ENCODE data around the gene MAN1C1. TPM values are rescaled to one million over a fixed set of nuclear protein-coding genes. Genes with fewer than 3 reads are reported as not detected.

Gene MAN1C1
- total RNA-seq, 1 experiment from 2014 or later, result 9.3 TPM

DNA sequence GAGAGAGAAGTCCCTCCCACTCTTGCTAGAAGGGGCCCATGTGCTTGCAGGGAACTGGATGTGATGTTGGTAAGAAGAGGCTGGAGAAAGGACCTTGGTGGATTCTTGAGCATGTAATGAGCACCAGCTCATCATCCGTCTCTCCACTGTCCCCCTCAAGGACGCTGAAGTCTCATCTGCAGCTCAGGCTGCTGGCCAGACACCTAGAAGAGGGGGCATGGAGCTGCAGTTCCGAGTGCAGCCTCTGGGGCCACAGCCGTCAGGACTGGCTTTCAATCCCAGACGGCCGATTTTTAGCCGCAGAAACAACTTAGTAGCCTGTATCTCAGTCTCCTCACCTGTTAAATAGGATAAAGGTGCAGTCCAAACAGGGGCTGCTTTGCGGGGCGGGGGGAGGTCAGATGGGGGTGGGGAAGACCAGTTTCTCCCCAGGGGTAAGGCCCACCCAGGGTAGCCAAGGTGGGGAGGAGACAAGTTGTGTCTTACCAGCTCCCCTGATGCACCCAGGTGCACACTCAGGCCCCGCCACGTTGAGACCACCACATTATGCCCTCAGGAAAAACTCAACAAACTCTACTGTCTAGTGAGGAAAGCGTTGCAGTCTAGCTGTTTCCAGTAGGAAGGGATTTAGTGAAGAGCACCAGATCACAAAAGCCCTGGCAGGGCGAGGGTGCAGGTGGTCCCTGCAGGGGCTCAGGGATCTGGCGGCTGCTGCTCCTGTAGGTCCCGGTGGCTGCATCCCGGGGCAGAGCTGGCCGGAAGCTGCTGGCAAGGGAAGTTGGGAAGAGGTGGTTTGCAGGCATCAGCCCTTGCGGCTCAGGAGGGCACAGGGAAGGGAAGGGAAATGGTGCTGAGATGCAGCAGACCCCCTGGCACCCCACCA is 43.6 kb upstream of the MAN1C1 start:
- no peak overlapping the region for H3K4ac ChIP-seq (ENCODE audit: low read depth, low read length)
- H3K27ac ChIP-seq (ENCODE audit: insufficient read length, low read depth, low read length), result no peak overlapping the region
- H4K20me1 ChIP-seq (ENCODE audit: control insufficient read depth, insufficient read depth, insufficient read length), result no peaks in the 10 kb centered on the region
- Mint-ChIP-seq H3K9me3 (no peaks in the 10 kb centered on the region), H3K36me3 (ENCODE audit: insufficient read depth in 1 of 3, low read depth in 3 of 3) (no peaks in the 10 kb centered on the region; a peak in 2 of 7 replicates), H3K27me3 (ENCODE audit: low read depth) (peaks cover 1% of the 10 kb centered on the region), H3K4me3 (peak overlapping the region in 1 of 2 experiments; percentile 6; a peak in 1 of 5 replicates), H3K4me1 (peaks cover 46 to 56% of the 10 kb centered on the region in 2 experiments), H3K27ac (peak overlapping the region in 1 of 3 experiments; percentile 77; a peak in 1 of 7 replicates)
- no peak overlapping the region for H4K8ac ChIP-seq (replicated peaks; ENCODE audit: insufficient read length, low read depth, low read length)
- H2AK5ac ChIP-seq (ENCODE audit: insufficient read length, low read length), result no peak overlapping the region
- no peak overlapping the region for H3K18ac ChIP-seq (ENCODE audit: insufficient read length, low read depth, low read length)
- TF ChIP-seq, protein P1, sequence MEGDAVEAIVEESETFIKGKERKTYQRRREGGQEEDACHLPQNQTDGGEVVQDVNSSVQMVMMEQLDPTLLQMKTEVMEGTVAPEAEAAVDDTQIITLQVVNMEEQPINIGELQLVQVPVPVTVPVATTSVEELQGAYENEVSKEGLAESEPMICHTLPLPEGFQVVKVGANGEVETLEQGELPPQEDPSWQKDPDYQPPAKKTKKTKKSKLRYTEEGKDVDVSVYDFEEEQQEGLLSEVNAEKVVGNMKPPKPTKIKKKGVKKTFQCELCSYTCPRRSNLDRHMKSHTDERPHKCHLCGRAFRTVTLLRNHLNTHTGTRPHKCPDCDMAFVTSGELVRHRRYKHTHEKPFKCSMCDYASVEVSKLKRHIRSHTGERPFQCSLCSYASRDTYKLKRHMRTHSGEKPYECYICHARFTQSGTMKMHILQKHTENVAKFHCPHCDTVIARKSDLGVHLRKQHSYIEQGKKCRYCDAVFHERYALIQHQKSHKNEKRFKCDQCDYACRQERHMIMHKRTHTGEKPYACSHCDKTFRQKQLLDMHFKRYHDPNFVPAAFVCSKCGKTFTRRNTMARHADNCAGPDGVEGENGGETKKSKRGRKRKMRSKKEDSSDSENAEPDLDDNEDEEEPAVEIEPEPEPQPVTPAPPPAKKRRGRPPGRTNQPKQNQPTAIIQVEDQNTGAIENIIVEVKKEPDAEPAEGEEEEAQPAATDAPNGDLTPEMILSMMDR (conservative IDR thresholded peaks at IDR 0.05), result peak; percentile 71
- H2AFZ ChIP-seq (ENCODE audit: low read length), result no peak overlapping the region
- no CpG with 5 or more reads among the region's 18 CpGs for WGBS (ENCODE audit: extremely low coverage, insufficient read length, low lambda C conversion rate)
- no peak overlapping the region for H3K56ac ChIP-seq (ENCODE audit: insufficient read length, low read depth, low read length)
- no peaks in the 10 kb centered on the region for H3K79me2 ChIP-seq (ENCODE audit: insufficient read depth, low read length)
- H4K5ac ChIP-seq (ENCODE audit: insufficient read length, low read depth, low read length), result no peak overlapping the region
- H3K4me2 ChIP-seq (ENCODE audit: insufficient read depth, insufficient read length, low read length), result no peak overlapping the region
- no peaks in the 10 kb centered on the region for H3K79me1 ChIP-seq (ENCODE audit: insufficient read depth, low read depth, low read length, poor library complexity, severe bottlenecking)
- H3K27me3 ChIP-seq (ENCODE audit: insufficient read depth, low read length), result no peaks in the 10 kb centered on the region
- H2BK5ac ChIP-seq (ENCODE audit: insufficient read length, low read length), result no peak overlapping the region
- no peak overlapping the region for H2BK120ac ChIP-seq (ENCODE audit: low read depth, low read length, poor library complexity, severe bottlenecking)
- no peak overlapping the region for H3K9ac ChIP-seq (ENCODE audit: extremely low read depth, insufficient read length, low read length)
- no peak overlapping the region for H3K14ac ChIP-seq (ENCODE audit: insufficient read depth, low read length)
- H2BK15ac ChIP-seq (ENCODE audit: low read depth, low read length), result no peak overlapping the region
- H3K4me1 ChIP-seq (ENCODE audit: insufficient read depth, low read length), result no peaks in the 10 kb centered on the region; the same call in 1 of the 2 replicates
- H3K23me2 ChIP-seq (ENCODE audit: insufficient read length, low read depth, low read length, poor library complexity, severe bottlenecking), result no peaks in the 10 kb centered on the region
- no peaks in the 10 kb centered on the region for H3K9me3 ChIP-seq (ENCODE audit: control insufficient read depth, low read depth, low read length)
- DNase-seq, result peak; percentile 80
- no peak overlapping the region for H4K91ac ChIP-seq (ENCODE audit: insufficient read length, low read depth, low read length)
- no peak overlapping the region for H2BK12ac ChIP-seq (ENCODE audit: insufficient read length, low read depth, low read length)
- no peak overlapping the region for H3T11ph ChIP-seq (ENCODE audit: low read length)
- H2BK20ac ChIP-seq (ENCODE audit: low read depth, low read length, poor library complexity, severe bottlenecking), result no peak overlapping the region
- H3K23ac ChIP-seq (ENCODE audit: insufficient read length, low read depth, low read length), result no peak overlapping the region
